ENCODE measurements around the gene ANKRD12. TPM values are rescaled to one million over a fixed set of nuclear protein-coding genes. Genes with fewer than 3 reads are reported as not detected.
A peak's percentile ranks its signal among the peaks of the same experiment; 100 is the strongest.

ANKRD12 gene
- total and polyA plus RNA-seq, 4 donors: 2.7 to 59.7 (median 17.3) TPM

DNA sequence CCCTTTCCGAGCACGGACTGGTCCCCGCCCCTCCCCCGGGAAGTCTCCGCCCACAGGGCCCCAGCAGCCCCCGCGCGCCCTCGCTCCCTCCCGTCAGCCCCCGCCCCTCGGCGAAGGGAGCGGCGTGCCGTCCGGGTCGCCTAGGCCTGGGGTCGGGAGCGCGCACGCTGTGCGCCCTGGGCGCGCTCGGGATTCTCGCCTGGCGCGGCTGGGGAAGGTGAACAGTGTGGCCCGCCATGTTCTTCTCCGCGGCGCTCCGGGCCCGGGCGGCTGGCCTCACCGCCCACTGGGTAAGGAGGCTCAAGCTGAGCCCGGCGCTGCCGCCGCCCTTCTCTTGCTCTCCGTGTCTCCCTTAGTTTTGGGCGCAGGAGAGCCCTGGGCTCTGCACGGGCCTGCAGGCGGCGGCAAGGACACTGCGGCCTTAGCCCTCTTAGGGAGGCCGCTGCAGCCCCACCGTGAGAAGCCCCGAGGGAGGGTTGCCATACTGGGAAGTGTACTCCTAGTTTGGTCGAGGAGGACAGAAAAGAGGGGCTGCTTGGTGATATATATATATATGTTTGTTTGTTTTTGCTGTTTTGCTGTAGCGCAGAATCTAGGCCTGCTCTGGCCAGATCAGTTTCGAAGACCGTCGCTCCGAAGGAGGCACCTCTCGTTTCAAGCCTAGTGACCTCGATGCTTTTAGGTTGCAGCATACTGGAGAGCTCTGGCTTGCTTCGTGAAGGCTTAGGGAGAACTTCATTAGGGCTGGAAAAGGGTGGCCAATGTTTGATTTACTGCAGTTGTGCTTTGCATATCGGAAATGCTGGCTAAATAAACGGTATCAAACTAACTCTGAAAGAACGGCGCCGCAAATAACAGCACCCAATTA is 33.8 kb upstream of the ANKRD12 start, which contains the start of gene NDUFV2:
NDUFV2 (plus strand) TSS at position 192 of the 868 bp plus-strand sequence; CDS start at position 237, 45 bp downstream.
- peak; percentile 98 for DNase-seq (ENCODE audit: low spot score)
- Histone ChIP-seq H3K4me1 (ENCODE audit: control insufficient read depth in 4 of 4, insufficient read depth in 4 of 4, low read length in 3 of 4) (peaks cover 8 to 40% (median 24%) of the 10 kb centered on the region in 4 donors), H3K27me3 (ENCODE audit: control insufficient read depth in 4 of 4, insufficient read depth in 4 of 4, low read length in 3 of 4) (no peaks in the 10 kb centered on the region), H3K4me3 (ENCODE audit: low read depth in 1 of 3, low read length in 3 of 3) (peak within 1 kb of the TSS; percentile 61 to 98 (median 94)), H3K27ac (ENCODE audit: low read depth in 1 of 2, low read length in 2 of 2) (peak within 1 kb of the TSS; percentile 95 to 99), H3K9me3 (ENCODE audit: control insufficient read depth in 4 of 4, low read length in 3 of 4) (no peaks in the 10 kb centered on the region), H3K36me3 (ENCODE audit: control insufficient read depth in 4 of 4, insufficient read depth in 3 of 4, low read depth in 1 of 4, low read length in 3 of 4) (no peaks in the 10 kb centered on the region), H3K9ac (ENCODE audit: low read depth in 1 of 2, low read length in 2 of 2) (peak within 1 kb of the TSS; percentile 99 to 100)
- TF ChIP-seq YY1 (IDR thresholded peaks at IDR 0.05) (peak; percentile 94), HNF4G (IDR thresholded peaks at IDR 0.05) (no peak), RAD21 (IDR thresholded peaks at IDR 0.05) (peak in 1 of 2 donors; percentile 32), GABPA (IDR thresholded peaks at IDR 0.05 in 1 of 2, conservative IDR thresholded peaks at IDR 0.05 in 1 of 2) (no peak), FOXA2 (IDR thresholded peaks at IDR 0.05) (no peak), HNF4A (conservative IDR thresholded peaks at IDR 0.05) (no peak), NR2F2 (IDR thresholded peaks at IDR 0.05) (no peak), RXRA (IDR thresholded peaks at IDR 0.05) (peak in 1 of 2 donors; percentile 21), SP1 (IDR thresholded peaks at IDR 0.05) (peak; percentile 48), TAF1 (conservative IDR thresholded peaks at IDR 0.05) (no peak), EGR1 (IDR thresholded peaks at IDR 0.05; ENCODE audit: low read depth in 2 of 2) (peak in 1 of 2 donors; percentile 20), JUND (IDR thresholded peaks at IDR 0.05) (no peak), FOXA1 (IDR thresholded peaks at IDR 0.05) (no peak)
- TF ChIP-seq, protein P1, sequence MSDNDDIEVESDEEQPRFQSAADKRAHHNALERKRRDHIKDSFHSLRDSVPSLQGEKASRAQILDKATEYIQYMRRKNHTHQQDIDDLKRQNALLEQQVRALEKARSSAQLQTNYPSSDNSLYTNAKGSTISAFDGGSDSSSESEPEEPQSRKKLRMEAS (IDR thresholded peaks at IDR 0.05): no peak
- TF ChIP-seq, protein P2, sequence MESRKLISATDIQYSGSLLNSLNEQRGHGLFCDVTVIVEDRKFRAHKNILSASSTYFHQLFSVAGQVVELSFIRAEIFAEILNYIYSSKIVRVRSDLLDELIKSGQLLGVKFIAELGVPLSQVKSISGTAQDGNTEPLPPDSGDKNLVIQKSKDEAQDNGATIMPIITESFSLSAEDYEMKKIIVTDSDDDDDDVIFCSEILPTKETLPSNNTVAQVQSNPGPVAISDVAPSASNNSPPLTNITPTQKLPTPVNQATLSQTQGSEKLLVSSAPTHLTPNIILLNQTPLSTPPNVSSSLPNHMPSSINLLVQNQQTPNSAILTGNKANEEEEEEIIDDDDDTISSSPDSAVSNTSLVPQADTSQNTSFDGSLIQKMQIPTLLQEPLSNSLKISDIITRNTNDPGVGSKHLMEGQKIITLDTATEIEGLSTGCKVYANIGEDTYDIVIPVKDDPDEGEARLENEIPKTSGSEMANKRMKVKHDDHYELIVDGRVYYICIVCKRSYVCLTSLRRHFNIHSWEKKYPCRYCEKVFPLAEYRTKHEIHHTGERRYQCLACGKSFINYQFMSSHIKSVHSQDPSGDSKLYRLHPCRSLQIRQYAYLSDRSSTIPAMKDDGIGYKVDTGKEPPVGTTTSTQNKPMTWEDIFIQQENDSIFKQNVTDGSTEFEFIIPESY (IDR thresholded peaks at IDR 0.05): no peak
- TF ChIP-seq, protein P3, sequence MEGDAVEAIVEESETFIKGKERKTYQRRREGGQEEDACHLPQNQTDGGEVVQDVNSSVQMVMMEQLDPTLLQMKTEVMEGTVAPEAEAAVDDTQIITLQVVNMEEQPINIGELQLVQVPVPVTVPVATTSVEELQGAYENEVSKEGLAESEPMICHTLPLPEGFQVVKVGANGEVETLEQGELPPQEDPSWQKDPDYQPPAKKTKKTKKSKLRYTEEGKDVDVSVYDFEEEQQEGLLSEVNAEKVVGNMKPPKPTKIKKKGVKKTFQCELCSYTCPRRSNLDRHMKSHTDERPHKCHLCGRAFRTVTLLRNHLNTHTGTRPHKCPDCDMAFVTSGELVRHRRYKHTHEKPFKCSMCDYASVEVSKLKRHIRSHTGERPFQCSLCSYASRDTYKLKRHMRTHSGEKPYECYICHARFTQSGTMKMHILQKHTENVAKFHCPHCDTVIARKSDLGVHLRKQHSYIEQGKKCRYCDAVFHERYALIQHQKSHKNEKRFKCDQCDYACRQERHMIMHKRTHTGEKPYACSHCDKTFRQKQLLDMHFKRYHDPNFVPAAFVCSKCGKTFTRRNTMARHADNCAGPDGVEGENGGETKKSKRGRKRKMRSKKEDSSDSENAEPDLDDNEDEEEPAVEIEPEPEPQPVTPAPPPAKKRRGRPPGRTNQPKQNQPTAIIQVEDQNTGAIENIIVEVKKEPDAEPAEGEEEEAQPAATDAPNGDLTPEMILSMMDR (IDR thresholded peaks at IDR 0.05; ENCODE audit: low read depth, low read length, missing input control): no peak
- TF ChIP-seq, protein P4, sequence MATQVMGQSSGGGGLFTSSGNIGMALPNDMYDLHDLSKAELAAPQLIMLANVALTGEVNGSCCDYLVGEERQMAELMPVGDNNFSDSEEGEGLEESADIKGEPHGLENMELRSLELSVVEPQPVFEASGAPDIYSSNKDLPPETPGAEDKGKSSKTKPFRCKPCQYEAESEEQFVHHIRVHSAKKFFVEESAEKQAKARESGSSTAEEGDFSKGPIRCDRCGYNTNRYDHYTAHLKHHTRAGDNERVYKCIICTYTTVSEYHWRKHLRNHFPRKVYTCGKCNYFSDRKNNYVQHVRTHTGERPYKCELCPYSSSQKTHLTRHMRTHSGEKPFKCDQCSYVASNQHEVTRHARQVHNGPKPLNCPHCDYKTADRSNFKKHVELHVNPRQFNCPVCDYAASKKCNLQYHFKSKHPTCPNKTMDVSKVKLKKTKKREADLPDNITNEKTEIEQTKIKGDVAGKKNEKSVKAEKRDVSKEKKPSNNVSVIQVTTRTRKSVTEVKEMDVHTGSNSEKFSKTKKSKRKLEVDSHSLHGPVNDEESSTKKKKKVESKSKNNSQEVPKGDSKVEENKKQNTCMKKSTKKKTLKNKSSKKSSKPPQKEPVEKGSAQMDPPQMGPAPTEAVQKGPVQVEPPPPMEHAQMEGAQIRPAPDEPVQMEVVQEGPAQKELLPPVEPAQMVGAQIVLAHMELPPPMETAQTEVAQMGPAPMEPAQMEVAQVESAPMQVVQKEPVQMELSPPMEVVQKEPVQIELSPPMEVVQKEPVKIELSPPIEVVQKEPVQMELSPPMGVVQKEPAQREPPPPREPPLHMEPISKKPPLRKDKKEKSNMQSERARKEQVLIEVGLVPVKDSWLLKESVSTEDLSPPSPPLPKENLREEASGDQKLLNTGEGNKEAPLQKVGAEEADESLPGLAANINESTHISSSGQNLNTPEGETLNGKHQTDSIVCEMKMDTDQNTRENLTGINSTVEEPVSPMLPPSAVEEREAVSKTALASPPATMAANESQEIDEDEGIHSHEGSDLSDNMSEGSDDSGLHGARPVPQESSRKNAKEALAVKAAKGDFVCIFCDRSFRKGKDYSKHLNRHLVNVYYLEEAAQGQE (IDR thresholded peaks at IDR 0.05): no peak
- TF ChIP-seq, protein P5, sequence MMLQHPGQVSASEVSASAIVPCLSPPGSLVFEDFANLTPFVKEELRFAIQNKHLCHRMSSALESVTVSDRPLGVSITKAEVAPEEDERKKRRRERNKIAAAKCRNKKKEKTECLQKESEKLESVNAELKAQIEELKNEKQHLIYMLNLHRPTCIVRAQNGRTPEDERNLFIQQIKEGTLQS (IDR thresholded peaks at IDR 0.05): no peak
- 6% methylated on average over 64 of the region's 64 CpGs for WGBS

Data from liver (tissue), 9 donors.